Thymus (tissue), 11 donors: ENCODE results near the gene KLF13. TPM values are rescaled to one million over a fixed set of nuclear protein-coding genes. Genes with fewer than 3 reads are reported as not detected.

Source experiments
- DNase-seq, 9 donors: peaks; one replicate each; pipeline ENCODE4 v3.0.0-alpha.2; 2013; ENCODE audit warnings: low spot score in 9 of 9, low read depth in 6 of 9, missing footprints in 1 of 9
- H3K27ac ChIP-seq, 2 donors: one replicate each; pipeline ENCODE4 v1.5.1; 2013; ENCODE audit warnings: control low read depth in 1 of 2, low read depth in 1 of 2, low read length in 1 of 2, mild to moderate bottlenecking in 1 of 2, moderate library complexity in 1 of 2
- H3K27me3 ChIP-seq, 2 donors: one replicate each; pipeline ENCODE4 v1.5.1; 2013; ENCODE audit warnings: low read length in 1 of 2; ENCODE audit not compliant: control insufficient read depth in 2 of 2, insufficient read depth in 1 of 2
- H3K36me3 ChIP-seq, 2 donors: one replicate each; pipeline ENCODE4 v1.5.1; 2013; ENCODE audit warnings: low read length in 1 of 2, mild to moderate bottlenecking in 1 of 2, moderate library complexity in 1 of 2; ENCODE audit not compliant: control insufficient read depth in 2 of 2, insufficient read depth in 2 of 2
- H3K4me1 ChIP-seq, 2 donors: one replicate each; pipeline ENCODE4 v1.5.1; 2013; ENCODE audit warnings: low read length in 2 of 2; ENCODE audit not compliant: control insufficient read depth in 2 of 2, insufficient read depth in 2 of 2
- H3K4me3 ChIP-seq, 2 donors: one replicate each; pipeline ENCODE4 v1.5.1; 2013; ENCODE audit warnings: low read length in 2 of 2, control low read depth in 1 of 2, mild to moderate bottlenecking in 1 of 2
- H3K9me3 ChIP-seq, 2 donors: one replicate each; pipeline ENCODE4 v1.5.1; 2013; ENCODE audit warnings: low read length in 1 of 2, mild to moderate bottlenecking in 1 of 2; ENCODE audit not compliant: control insufficient read depth in 2 of 2, insufficient read depth in 1 of 2
- WGBS: extraction: QIAGEN DNeasy Blood & Tissue Kit; methylation state at CpG from one replicate; pipeline ENCODE4 v1.1.7; 2013; 5-methylcytosine and 5-hydroxymethylcytosine counted together
- polyA plus RNA-seq: library from polyadenylated mRNA; stranded (reverse); fragments of 200-250 nt; gene quantifications from one replicate; pipeline ENCODE4 v1.2.3, GENCODE V29; 2013
- total RNA-seq: library from RNA; stranded (reverse); fragments of 120-200 nt; gene quantifications from one replicate; pipeline ENCODE4 v1.2.4, GENCODE V29; 2013
- donor health status: healthy.

Gene KLF13
- total and polyA plus RNA-seq, 2 donors: 107 to 158 TPM

GRCh38 chr15:31399544-31400171, 73.0 kb downstream of the KLF13 start:
- H3K27ac ChIP-seq: no peak overlapping the region
- H3K4me1 ChIP-seq: peaks cover 18 to 64% of the 10 kb centered on the region in 2 donors
- 85% methylated on average over 8 of the region's 8 CpGs for WGBS
- DNase-seq: peak in 1 of 9 donors; percentile 47
- no peaks in the 10 kb centered on the region for H3K27me3 ChIP-seq
- no peaks in the 10 kb centered on the region for H3K36me3 ChIP-seq
- no peak overlapping the region for H3K4me3 ChIP-seq
- no peaks in the 10 kb centered on the region for H3K9me3 ChIP-seq

GRCh38 chr15:31400222-31400927, 73.7 kb downstream of the KLF13 start:
- no peak overlapping the region for H3K27ac ChIP-seq
- DNase-seq: no peak
- no peaks in the 10 kb centered on the region for H3K9me3 ChIP-seq
- H3K4me3 ChIP-seq: no peak overlapping the region
- H3K27me3 ChIP-seq: no peaks in the 10 kb centered on the region
- WGBS: 97% methylated on average over 13 of the region's 13 CpGs
- no peaks in the 10 kb centered on the region for H3K36me3 ChIP-seq
- peaks cover 25 to 71% of the 10 kb centered on the region in 2 donors for H3K4me1 ChIP-seq

- whole genome bisulfite sequencing: 86% methylated on average over 8 of the region's 8 CpGs
- Histone ChIP-seq H3K9me3 (peaks cover 0 to 3% of the 10 kb centered on the region in 2 donors), H3K4me1 (peaks cover 29 to 79% of the 10 kb centered on the region in 2 donors), H3K27ac (no peak overlapping the region), H3K36me3 (no peaks in the 10 kb centered on the region), H3K27me3 (no peaks in the 10 kb centered on the region), H3K4me3 (no peak overlapping the region)
- no peak for DNase-seq
Observed at GRCh38 chr15:31401282-31401681, 74.6 kb downstream of the KLF13 start.

- 98% methylated on average over 8 of the region's 8 CpGs for WGBS
- Histone ChIP-seq H3K4me3 (no peak overlapping the region), H3K27ac (no peak overlapping the region), H3K36me3 (no peaks in the 10 kb centered on the region), H3K9me3 (peaks cover 0 to 3% of the 10 kb centered on the region in 2 donors), H3K27me3 (no peaks in the 10 kb centered on the region), H3K4me1 (peaks cover 29 to 83% of the 10 kb centered on the region in 2 donors)
- DNase-seq: no peak
Observed at GRCh38 chr15:31402003-31402402, 75.4 kb downstream of the KLF13 start.

- Histone ChIP-seq H3K9me3 (peaks cover 0 to 3% of the 10 kb centered on the region in 2 donors), H3K4me1 (peaks cover 29 to 79% of the 10 kb centered on the region in 2 donors), H3K4me3 (no peak overlapping the region), H3K27me3 (no peaks in the 10 kb centered on the region), H3K36me3 (no peaks in the 10 kb centered on the region), H3K27ac (peak overlapping the region in 1 of 2 donors; percentile 18)
- 91% methylated on average over 13 of the region's 13 CpGs for WGBS
- DNase-seq: no peak
Observed at GRCh38 chr15:31402511-31403056, 75.9 kb downstream of the KLF13 start.

- no peak for DNase-seq
- Histone ChIP-seq H3K4me1 (peaks cover 29 to 76% of the 10 kb centered on the region in 2 donors), H3K27ac (no peak overlapping the region), H3K36me3 (no peaks in the 10 kb centered on the region), H3K9me3 (peaks cover 0 to 3% of the 10 kb centered on the region in 2 donors), H3K4me3 (no peak overlapping the region), H3K27me3 (no peaks in the 10 kb centered on the region)
- 97% methylated on average over 6 of the region's 6 CpGs for WGBS
Observed at GRCh38 chr15:31403096-31403495, 76.5 kb downstream of the KLF13 start.

GRCh38 chr15:31403606-31404005, 77.0 kb downstream of the KLF13 start:
- 98% methylated on average over 5 of the region's 5 CpGs for WGBS

GRCh38 chr15:31404345-31404744, 77.7 kb downstream of the KLF13 start:
- Histone ChIP-seq H3K27ac (peak overlapping the region in 1 of 2 donors; percentile 81), H3K27me3 (no peaks in the 10 kb centered on the region), H3K36me3 (no peaks in the 10 kb centered on the region), H3K4me1 (peaks cover 20 to 63% of the 10 kb centered on the region in 2 donors), H3K9me3 (peaks cover 1 to 8% of the 10 kb centered on the region in 2 donors), H3K4me3 (no peak overlapping the region)
- DNase-seq: no peak
- WGBS: 93% methylated on average over 3 of the region's 3 CpGs

More at GRCh38 chr15:31403606-31404005, 77.0 kb downstream of the KLF13 start:
- no peaks in the 10 kb centered on the region for H3K36me3 ChIP-seq
- peaks cover 24 to 71% of the 10 kb centered on the region in 2 donors for H3K4me1 ChIP-seq
- peaks cover 0 to 3% of the 10 kb centered on the region in 2 donors for H3K9me3 ChIP-seq
- H3K4me3 ChIP-seq: no peak overlapping the region
- no peaks in the 10 kb centered on the region for H3K27me3 ChIP-seq
- no peak overlapping the region for H3K27ac ChIP-seq
- DNase-seq: no peak
